Chondrocyte (in vitro differentiated cells): ENCODE results near the gene TNIK. TPM values are rescaled to one million over a fixed set of nuclear protein-coding genes. Genes with fewer than 3 reads are reported as not detected.

Experiments used
- DNase-seq: peaks from one replicate; pipeline ENCODE4 v3.0.0; 2021; ENCODE audit warnings: mixed read lengths, low spot score
- H3K27ac Mint-ChIP-seq: one replicate; pipeline ENCODE4 v1.8.0; 2021; ENCODE audit warnings: mild to moderate bottlenecking, moderate library complexity, mixed read lengths; ENCODE audit not compliant: unreplicated experiment
- H3K27me3 Mint-ChIP-seq: 2 replicates; pipeline ENCODE4 v1.8.0; 2021; ENCODE audit warnings: low read depth, mixed read lengths
- H3K36me3 Mint-ChIP-seq: 2 replicates; pipeline ENCODE4 v1.8.0; 2021; ENCODE audit warnings: low read depth, mixed read lengths
- H3K4me1 Mint-ChIP-seq: 2 replicates; pipeline ENCODE4 v1.8.0; 2021; ENCODE audit warnings: low read depth, mild to moderate bottlenecking, mixed read lengths
- H3K4me3 Mint-ChIP-seq: one replicate; pipeline ENCODE4 v1.8.0; 2021; ENCODE audit warnings: mild to moderate bottlenecking, moderate library complexity, mixed read lengths; ENCODE audit not compliant: unreplicated experiment
- H3K9me3 Mint-ChIP-seq: 2 replicates; pipeline ENCODE4 v1.8.0; 2021; ENCODE audit warnings: low read depth, mixed read lengths
- total RNA-seq: library from RNA; stranded (reverse); gene quantifications from 3 replicates; pipeline ENCODE4 v1.2.1, GENCODE V29; 2021
- TF ChIP-seq, protein P1 (sequence below): fragments of 200-600 bp; sonication (generic); IDR thresholded peaks from 2 replicates; pipeline ENCODE4 v1.5.0; 2021; ENCODE audit warnings: antibody characterized with exemption, mild to moderate bottlenecking, moderate library complexity

TNIK gene
- total RNA-seq, 1 donor from 2014 or later: 17.5 TPM

DNA sequence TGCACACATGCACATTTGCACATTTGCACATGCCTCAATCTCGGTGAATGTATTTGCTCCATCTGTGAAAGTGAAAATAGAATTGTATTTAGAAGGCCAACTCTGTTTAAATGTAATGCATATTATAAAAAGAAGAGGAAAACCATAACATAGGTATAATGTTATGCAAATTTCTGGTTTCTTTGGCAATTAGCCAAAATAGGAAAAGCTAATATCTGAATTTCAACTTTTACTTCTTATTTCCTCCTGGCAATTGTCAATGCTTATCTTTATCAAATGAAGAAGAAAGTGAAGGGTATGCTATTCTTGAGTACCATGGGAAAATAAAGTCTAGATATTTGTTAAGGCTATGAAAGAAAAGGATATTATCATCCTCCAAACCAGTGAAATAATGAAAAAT lies 357.0 kb downstream of the TNIK start:
- DNase-seq: no peak
- Mint-ChIP-seq H3K9me3 (no peaks in the 10 kb centered on the region), H3K27me3 (no peaks in the 10 kb centered on the region), H3K27ac (no peak overlapping the region), H3K4me3 (no peak overlapping the region), H3K36me3 (peaks cover 30% of the 10 kb centered on the region), H3K4me1 (peaks cover 3% of the 10 kb centered on the region)
- TF ChIP-seq, protein P1, sequence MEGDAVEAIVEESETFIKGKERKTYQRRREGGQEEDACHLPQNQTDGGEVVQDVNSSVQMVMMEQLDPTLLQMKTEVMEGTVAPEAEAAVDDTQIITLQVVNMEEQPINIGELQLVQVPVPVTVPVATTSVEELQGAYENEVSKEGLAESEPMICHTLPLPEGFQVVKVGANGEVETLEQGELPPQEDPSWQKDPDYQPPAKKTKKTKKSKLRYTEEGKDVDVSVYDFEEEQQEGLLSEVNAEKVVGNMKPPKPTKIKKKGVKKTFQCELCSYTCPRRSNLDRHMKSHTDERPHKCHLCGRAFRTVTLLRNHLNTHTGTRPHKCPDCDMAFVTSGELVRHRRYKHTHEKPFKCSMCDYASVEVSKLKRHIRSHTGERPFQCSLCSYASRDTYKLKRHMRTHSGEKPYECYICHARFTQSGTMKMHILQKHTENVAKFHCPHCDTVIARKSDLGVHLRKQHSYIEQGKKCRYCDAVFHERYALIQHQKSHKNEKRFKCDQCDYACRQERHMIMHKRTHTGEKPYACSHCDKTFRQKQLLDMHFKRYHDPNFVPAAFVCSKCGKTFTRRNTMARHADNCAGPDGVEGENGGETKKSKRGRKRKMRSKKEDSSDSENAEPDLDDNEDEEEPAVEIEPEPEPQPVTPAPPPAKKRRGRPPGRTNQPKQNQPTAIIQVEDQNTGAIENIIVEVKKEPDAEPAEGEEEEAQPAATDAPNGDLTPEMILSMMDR: no peak

- TF ChIP-seq, protein P1: no peak
- Mint-ChIP-seq H3K27ac (no peak overlapping the region), H3K4me3 (no peak overlapping the region), H3K4me1 (peaks cover 3% of the 10 kb centered on the region), H3K9me3 (peaks cover under 1% of the 10 kb centered on the region), H3K36me3 (peaks cover 29% of the 10 kb centered on the region), H3K27me3 (no peaks in the 10 kb centered on the region)
- no peak for DNase-seq
Observed at GRCh38 chr3:171101982-171102641, 358.1 kb downstream of the TNIK start.

DNA sequence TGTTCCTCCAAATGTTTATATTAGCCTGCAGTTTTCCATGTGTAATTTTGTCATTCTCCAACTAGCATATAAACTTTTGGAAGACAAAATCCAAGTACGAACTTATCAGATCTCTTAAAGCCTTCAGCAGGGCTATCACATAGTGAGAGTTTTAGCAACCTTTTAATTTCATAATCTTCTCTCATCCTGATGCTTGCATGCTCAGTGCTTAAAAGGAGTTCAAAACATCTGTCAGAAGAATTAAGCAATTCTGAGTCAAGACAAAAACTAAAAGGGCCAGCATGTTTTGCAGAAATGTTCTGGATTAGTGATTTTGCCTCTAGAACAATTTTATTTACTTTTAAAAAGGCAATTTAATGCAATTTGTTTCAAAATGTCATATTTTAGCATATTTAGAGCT lies 360.3 kb downstream of the TNIK start:
- Mint-ChIP-seq H3K9me3 (peaks cover 2% of the 10 kb centered on the region), H3K36me3 (peaks cover 22% of the 10 kb centered on the region), H3K27ac (no peak overlapping the region), H3K27me3 (no peaks in the 10 kb centered on the region), H3K4me3 (no peak overlapping the region), H3K4me1 (peaks cover 5% of the 10 kb centered on the region)
- DNase-seq: no peak
- TF ChIP-seq, protein P1: no peak

- no peak for DNase-seq
- H3K36me3 Mint-ChIP-seq: peaks cover 18% of the 10 kb centered on the region
- peaks cover 17% of the 10 kb centered on the region for H3K4me1 Mint-ChIP-seq
- no peak overlapping the region for H3K4me3 Mint-ChIP-seq
- H3K9me3 Mint-ChIP-seq: peaks cover 2% of the 10 kb centered on the region
- no peak overlapping the region for H3K27ac Mint-ChIP-seq
- no peaks in the 10 kb centered on the region for H3K27me3 Mint-ChIP-seq
- TF ChIP-seq, protein P1: no peak
Observed at GRCh38 chr3:171095063-171095462, 365.1 kb downstream of the TNIK start.

GRCh38 chr3:171094411-171094810 lies 365.8 kb downstream of the TNIK start:
- H3K4me1 Mint-ChIP-seq: peaks cover 24% of the 10 kb centered on the region
- TF ChIP-seq, protein P1: no peak
- H3K27me3 Mint-ChIP-seq: no peaks in the 10 kb centered on the region
- H3K27ac Mint-ChIP-seq: no peak overlapping the region
- no peak for DNase-seq
- peaks cover 16% of the 10 kb centered on the region for H3K36me3 Mint-ChIP-seq
- peaks cover 2% of the 10 kb centered on the region for H3K9me3 Mint-ChIP-seq
- H3K4me3 Mint-ChIP-seq: no peak overlapping the region
